ENCODE measurements around the gene MUCL3.
"Not testable (repeated sequence)": the region's sequence is repeated elsewhere in the genome, so short reads cannot be mapped to it uniquely, and the experiment has no call there.

Gene MUCL3

GRCh38 chr6:30957716-30958115 is 16.9 kb downstream of the MUCL3 start:
- no peak for DNase-seq (ENCODE audit: insufficient read length, low spot score)
- no peak for FAIRE-seq
- no peak for TF ChIP-seq CTCF (IDR thresholded peaks at IDR 0.05; ENCODE audit: insufficient read depth, missing control alignments)

GRCh38 chr6:30960907-30961673 is 20.3 kb downstream of the MUCL3 start:
- no peak for TF ChIP-seq CTCF (IDR thresholded peaks at IDR 0.05; ENCODE audit: insufficient read depth, missing control alignments)
- DNase-seq (ENCODE audit: insufficient read length, low spot score) (no peak), FAIRE-seq (no peak)

GRCh38 chr6:30962716-30963115 is 21.9 kb downstream of the MUCL3 start:
- DNase-seq (ENCODE audit: insufficient read length, low spot score), result no peak
- TF ChIP-seq CTCF (IDR thresholded peaks at IDR 0.05; ENCODE audit: insufficient read depth, missing control alignments), result no peak
- FAIRE-seq, result no peak

- no peak for FAIRE-seq
- no peak for DNase-seq (ENCODE audit: insufficient read length, low spot score)
- TF ChIP-seq CTCF (IDR thresholded peaks at IDR 0.05; ENCODE audit: insufficient read depth, missing control alignments), result no peak
Observed at GRCh38 chr6:30963641-30964040, 22.9 kb downstream of the MUCL3 start.

- DNase-seq (ENCODE audit: insufficient read length, low spot score), result no peak
- FAIRE-seq, result no peak
- TF ChIP-seq CTCF (IDR thresholded peaks at IDR 0.05; ENCODE audit: insufficient read depth, missing control alignments), result no peak
Observed at GRCh38 chr6:30964075-30964474, 23.3 kb downstream of the MUCL3 start.

GRCh38 chr6:30965140-30965601 is 24.4 kb downstream of the MUCL3 start:
- FAIRE-seq (no peak), DNase-seq (ENCODE audit: insufficient read length, low spot score) (no peak)
- TF ChIP-seq CTCF (IDR thresholded peaks at IDR 0.05; ENCODE audit: insufficient read depth, missing control alignments), result no peak

- TF ChIP-seq CTCF (IDR thresholded peaks at IDR 0.05; ENCODE audit: insufficient read depth, missing control alignments), result no peak
- DNase-seq (ENCODE audit: insufficient read length, low spot score) (no peak), FAIRE-seq (no peak)
Observed at GRCh38 chr6:30966154-30966553, 25.4 kb downstream of the MUCL3 start.

GRCh38 chr6:30969171-30969570 is 28.4 kb downstream of the MUCL3 start:
- not testable (repeated sequence) for FAIRE-seq; DNase-seq (ENCODE audit: insufficient read length, low spot score)
